ENCODE data around the gene PTGES. TPM values are rescaled to one million over a fixed set of nuclear protein-coding genes. Genes with fewer than 3 reads are reported as not detected.
A peak's percentile ranks its signal among the peaks of the same experiment; 100 is the strongest.

The PTGES gene
- total and polyA plus RNA-seq, 9 of the 15 experiments (the other 6 are each of a cell fraction or from before 2014, with no cell fraction given), result 0.13 TPM; not detected in 8

DNA sequence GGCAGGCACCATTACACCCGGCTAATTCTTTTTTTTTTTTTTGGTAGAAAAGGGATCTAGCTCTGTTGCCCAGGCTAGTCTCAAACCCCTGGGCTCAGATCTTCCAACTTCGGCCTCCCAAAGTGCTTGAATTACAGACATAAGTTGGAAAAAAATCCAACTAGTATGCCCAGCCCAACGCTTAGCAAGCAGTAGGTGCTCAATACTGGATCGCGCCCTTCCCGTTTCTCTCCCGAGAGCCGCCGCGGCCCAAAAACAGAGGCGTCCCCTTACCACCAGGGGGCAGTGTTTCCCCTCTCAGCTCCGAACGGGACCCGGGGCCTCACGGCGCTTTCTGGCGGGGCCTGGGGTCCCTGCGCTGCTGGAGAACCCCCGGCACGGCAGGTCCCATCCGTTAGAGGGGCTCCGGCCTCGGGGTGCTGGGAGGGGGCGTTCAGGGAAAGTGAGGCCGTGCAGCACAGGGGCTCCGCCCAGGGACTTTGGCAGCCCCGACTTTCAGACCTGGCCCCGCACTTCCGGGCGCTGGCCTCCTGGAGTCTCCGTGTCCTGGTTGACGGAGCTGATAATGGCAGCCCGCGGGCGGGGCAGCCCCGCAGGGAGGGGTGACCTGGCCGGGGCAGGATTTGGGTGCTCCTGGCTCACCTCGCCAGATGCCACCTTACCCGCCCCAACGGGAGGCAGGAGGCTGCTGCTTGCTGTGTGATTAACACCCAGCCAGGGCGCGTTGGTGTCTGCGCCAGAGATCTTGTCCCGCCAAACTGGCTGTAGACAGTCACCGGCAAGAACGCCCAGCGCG, 15.2 kb downstream of the PTGES start (continued):
- TF ChIP-seq, protein P1, sequence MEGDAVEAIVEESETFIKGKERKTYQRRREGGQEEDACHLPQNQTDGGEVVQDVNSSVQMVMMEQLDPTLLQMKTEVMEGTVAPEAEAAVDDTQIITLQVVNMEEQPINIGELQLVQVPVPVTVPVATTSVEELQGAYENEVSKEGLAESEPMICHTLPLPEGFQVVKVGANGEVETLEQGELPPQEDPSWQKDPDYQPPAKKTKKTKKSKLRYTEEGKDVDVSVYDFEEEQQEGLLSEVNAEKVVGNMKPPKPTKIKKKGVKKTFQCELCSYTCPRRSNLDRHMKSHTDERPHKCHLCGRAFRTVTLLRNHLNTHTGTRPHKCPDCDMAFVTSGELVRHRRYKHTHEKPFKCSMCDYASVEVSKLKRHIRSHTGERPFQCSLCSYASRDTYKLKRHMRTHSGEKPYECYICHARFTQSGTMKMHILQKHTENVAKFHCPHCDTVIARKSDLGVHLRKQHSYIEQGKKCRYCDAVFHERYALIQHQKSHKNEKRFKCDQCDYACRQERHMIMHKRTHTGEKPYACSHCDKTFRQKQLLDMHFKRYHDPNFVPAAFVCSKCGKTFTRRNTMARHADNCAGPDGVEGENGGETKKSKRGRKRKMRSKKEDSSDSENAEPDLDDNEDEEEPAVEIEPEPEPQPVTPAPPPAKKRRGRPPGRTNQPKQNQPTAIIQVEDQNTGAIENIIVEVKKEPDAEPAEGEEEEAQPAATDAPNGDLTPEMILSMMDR (IDR thresholded peaks at IDR 0.05 in 2 of 3, conservative IDR thresholded peaks at IDR 0.05 in 1 of 3; ENCODE audit: insufficient read depth in 2 of 3, low read depth in 1 of 3, low read length in 3 of 3), result peak; percentile 95 to 99 (median 98)
- TF ChIP-seq ZNF212 (CRISPR knock-in tag; IDR thresholded peaks at IDR 0.05) (peak; percentile 90), ZNF408 (CRISPR knock-in tag; IDR thresholded peaks at IDR 0.05; ENCODE audit: low read depth) (no peak), ZNF79 (CRISPR knock-in tag; IDR thresholded peaks at IDR 0.05; ENCODE audit: low read depth) (peak; percentile 41; the same call in 1 of the 2 replicates), TAL1 (IDR thresholded peaks at IDR 0.05) (peak; percentile 60), ZKSCAN3 (CRISPR knock-in tag; IDR thresholded peaks at IDR 0.05) (no peak), U2AF1 (optimal IDR thresholded peaks at IDR 0.05; ENCODE audit: low read depth, low read length) (peak; percentile 53), BCOR (IDR thresholded peaks at IDR 0.05) (peak; percentile 82), ESRRA (IDR thresholded peaks at IDR 0.05; ENCODE audit: borderline replicate concordance, low read depth) (peak; percentile 70), KHSRP (IDR thresholded peaks at IDR 0.05) (no peak), MECOM (CRISPR knock-in tag; IDR thresholded peaks at IDR 0.05) (no peak), TAF9B (IDR thresholded peaks at IDR 0.05; ENCODE audit: partially characterized antibody) (no peak), ZKSCAN1 (IDR thresholded peaks at IDR 0.05; ENCODE audit: low read depth, low read length) (peak; percentile 44; the same call in 1 of the 2 replicates), HDAC6 (IDR thresholded peaks at IDR 0.05; ENCODE audit: low read depth, low read length) (no peak), PTRF (tag; IDR thresholded peaks at IDR 0.05) (no peak), HMG20A (CRISPR knock-in tag; conservative IDR thresholded peaks at IDR 0.05) (no peak), ZNF586 (CRISPR knock-in tag; conservative IDR thresholded peaks at IDR 0.05) (no peak)
- TF ChIP-seq, protein P2, sequence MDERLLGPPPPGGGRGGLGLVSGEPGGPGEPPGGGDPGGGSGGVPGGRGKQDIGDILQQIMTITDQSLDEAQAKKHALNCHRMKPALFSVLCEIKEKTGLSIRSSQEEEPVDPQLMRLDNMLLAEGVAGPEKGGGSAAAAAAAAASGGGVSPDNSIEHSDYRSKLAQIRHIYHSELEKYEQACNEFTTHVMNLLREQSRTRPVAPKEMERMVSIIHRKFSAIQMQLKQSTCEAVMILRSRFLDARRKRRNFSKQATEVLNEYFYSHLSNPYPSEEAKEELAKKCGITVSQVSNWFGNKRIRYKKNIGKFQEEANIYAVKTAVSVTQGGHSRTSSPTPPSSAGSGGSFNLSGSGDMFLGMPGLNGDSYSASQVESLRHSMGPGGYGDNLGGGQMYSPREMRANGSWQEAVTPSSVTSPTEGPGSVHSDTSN (CRISPR knock-in tag; IDR thresholded peaks at IDR 0.05; ENCODE audit: low read depth), result no peak
- TF ChIP-seq, protein P2 (tag; conservative IDR thresholded peaks at IDR 0.05; ENCODE audit: low read depth), result no peak
- TF ChIP-seq, protein P3, sequence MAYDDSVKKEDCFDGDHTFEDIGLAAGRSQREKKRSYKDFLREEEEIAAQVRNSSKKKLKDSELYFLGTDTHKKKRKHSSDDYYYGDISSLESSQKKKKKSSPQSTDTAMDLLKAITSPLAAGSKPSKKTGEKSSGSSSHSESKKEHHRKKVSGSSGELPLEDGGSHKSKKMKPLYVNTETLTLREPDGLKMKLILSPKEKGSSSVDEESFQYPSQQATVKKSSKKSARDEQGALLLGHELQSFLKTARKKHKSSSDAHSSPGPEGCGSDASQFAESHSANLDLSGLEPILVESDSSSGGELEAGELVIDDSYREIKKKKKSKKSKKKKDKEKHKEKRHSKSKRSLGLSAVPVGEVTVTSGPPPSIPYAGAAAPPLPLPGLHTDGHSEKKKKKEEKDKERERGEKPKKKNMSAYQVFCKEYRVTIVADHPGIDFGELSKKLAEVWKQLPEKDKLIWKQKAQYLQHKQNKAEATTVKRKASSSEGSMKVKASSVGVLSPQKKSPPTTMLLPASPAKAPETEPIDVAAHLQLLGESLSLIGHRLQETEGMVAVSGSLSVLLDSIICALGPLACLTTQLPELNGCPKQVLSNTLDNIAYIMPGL (CRISPR knock-in tag; IDR thresholded peaks at IDR 0.05), result peak; percentile 81
